DND-41 (cell line): Measurements from ENCODE around the gene TSSC4.

Experiments
- ATAC-seq: fragments of 200-7000 bp; cut with Tn5 transposase; 3 replicates; pipeline ENCODE4 v1.9.1; 2021; ENCODE audit warnings: low read depth; ENCODE audit not compliant: insufficient read depth
- DNase-seq: peaks from one replicate; pipeline ENCODE4 v3.0.0-alpha.2; 2020
- H2AFZ ChIP-seq: 2 replicates; pipeline ENCODE4 v1.6.0; 2012; ENCODE audit warnings: low read depth, low read length
- H3K27ac ChIP-seq: 2 replicates; pipeline ENCODE4 v1.5.1; 2012; ENCODE audit warnings: low read length, inconsistent platforms
- H3K27me3 ChIP-seq: fragments of 200-600 bp; sonication (generic); 2 replicates; pipeline ENCODE4 v1.6.0; 2012; ENCODE audit warnings: low read length, mild to moderate bottlenecking, inconsistent platforms; ENCODE audit not compliant: insufficient read depth, poor library complexity
- H3K36me3 ChIP-seq: 2 replicates; pipeline ENCODE4 v1.5.1; 2012; ENCODE audit warnings: low read length, inconsistent platforms; ENCODE audit not compliant: insufficient read depth
- H3K4me1 ChIP-seq: 2 replicates; pipeline ENCODE4 v1.5.1; 2012; ENCODE audit warnings: mild to moderate bottlenecking, low read length; ENCODE audit not compliant: insufficient read depth
- H3K4me2 ChIP-seq: 2 replicates; pipeline ENCODE4 v1.6.0; 2012; ENCODE audit warnings: mild to moderate bottlenecking, moderate library complexity, low read length, inconsistent platforms; ENCODE audit not compliant: insufficient read depth
- H3K4me3 ChIP-seq, 2 experiments: fragments of 200-600 bp in 1 of 2; shearing (Covaris generic) in 1 of 2; 2 replicates each; pipeline ENCODE4 v1.5.1; 2012 to 2016; ENCODE audit warnings: inconsistent platforms in 2 of 2, low read length in 2 of 2, mild to moderate bottlenecking in 2 of 2, low read depth in 1 of 2, moderate library complexity in 1 of 2
- H3K79me2 ChIP-seq: 2 replicates; pipeline ENCODE4 v1.6.0; 2012; ENCODE audit warnings: low read length, inconsistent platforms; ENCODE audit not compliant: insufficient read depth
- H3K9ac ChIP-seq: 2 replicates; pipeline ENCODE4 v1.6.0; 2012; ENCODE audit warnings: low read depth, mild to moderate bottlenecking, inconsistent platforms, low read length, moderate library complexity
- H3K9me3 ChIP-seq: 2 replicates; pipeline ENCODE4 v1.5.1; 2012; ENCODE audit warnings: low read length, moderate library complexity, mild to moderate bottlenecking, inconsistent platforms; ENCODE audit not compliant: insufficient read depth, severe bottlenecking
- H4K20me1 ChIP-seq: 2 replicates; pipeline ENCODE4 v1.6.0; 2012; ENCODE audit warnings: low read length; ENCODE audit not compliant: insufficient read depth
- EZH2 ChIP-seq: IDR thresholded peaks from 3 replicates; pipeline ENCODE4 v1.6.1; 2012; ENCODE audit warnings: borderline replicate concordance, low read depth, mild to moderate bottlenecking, moderate library complexity, low read length, inconsistent platforms; ENCODE audit not compliant: severe bottlenecking
- TF ChIP-seq, protein P1 (sequence below): IDR thresholded peaks from 2 replicates; pipeline ENCODE4 v1.5.1; 2012; ENCODE audit warnings: borderline replicate concordance, low read length, moderate library complexity, mild to moderate bottlenecking; ENCODE audit not compliant: poor library complexity, severe bottlenecking; ENCODE audit errors: extremely low read depth

The TSSC4 gene

GRCh38 chr11:2427721-2428321 lies 27.3 kb downstream of the TSSC4 start:
- no peaks in the 10 kb centered on the region for H4K20me1 ChIP-seq
- H3K79me2 ChIP-seq: no peaks in the 10 kb centered on the region
- TF ChIP-seq EZH2: no peak
- TF ChIP-seq, protein P1, sequence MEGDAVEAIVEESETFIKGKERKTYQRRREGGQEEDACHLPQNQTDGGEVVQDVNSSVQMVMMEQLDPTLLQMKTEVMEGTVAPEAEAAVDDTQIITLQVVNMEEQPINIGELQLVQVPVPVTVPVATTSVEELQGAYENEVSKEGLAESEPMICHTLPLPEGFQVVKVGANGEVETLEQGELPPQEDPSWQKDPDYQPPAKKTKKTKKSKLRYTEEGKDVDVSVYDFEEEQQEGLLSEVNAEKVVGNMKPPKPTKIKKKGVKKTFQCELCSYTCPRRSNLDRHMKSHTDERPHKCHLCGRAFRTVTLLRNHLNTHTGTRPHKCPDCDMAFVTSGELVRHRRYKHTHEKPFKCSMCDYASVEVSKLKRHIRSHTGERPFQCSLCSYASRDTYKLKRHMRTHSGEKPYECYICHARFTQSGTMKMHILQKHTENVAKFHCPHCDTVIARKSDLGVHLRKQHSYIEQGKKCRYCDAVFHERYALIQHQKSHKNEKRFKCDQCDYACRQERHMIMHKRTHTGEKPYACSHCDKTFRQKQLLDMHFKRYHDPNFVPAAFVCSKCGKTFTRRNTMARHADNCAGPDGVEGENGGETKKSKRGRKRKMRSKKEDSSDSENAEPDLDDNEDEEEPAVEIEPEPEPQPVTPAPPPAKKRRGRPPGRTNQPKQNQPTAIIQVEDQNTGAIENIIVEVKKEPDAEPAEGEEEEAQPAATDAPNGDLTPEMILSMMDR: no peak
- H3K4me1 ChIP-seq: no peaks in the 10 kb centered on the region
- no peak overlapping the region for H3K4me2 ChIP-seq
- no peaks in the 10 kb centered on the region for H3K36me3 ChIP-seq
- no peaks in the 10 kb centered on the region for H3K9me3 ChIP-seq
- H3K4me3 ChIP-seq: no peak overlapping the region
- no peaks in the 10 kb centered on the region for H3K27me3 ChIP-seq
- H3K27ac ChIP-seq: no peak overlapping the region
- DNase-seq: no peak
- no peak overlapping the region for H2AFZ ChIP-seq
- ATAC-seq: 0 out of 3 replicates have a peak, but pooled peaks have one; percentile 25
- no peak overlapping the region for H3K9ac ChIP-seq

- Histone ChIP-seq H3K9me3 (no peaks in the 10 kb centered on the region), H3K27me3 (no peaks in the 10 kb centered on the region), H2AFZ (no peak overlapping the region), H3K4me3 (no peak overlapping the region), H3K9ac (no peak overlapping the region), H3K79me2 (no peaks in the 10 kb centered on the region), H3K36me3 (no peaks in the 10 kb centered on the region), H3K4me2 (no peak overlapping the region), H3K27ac (no peak overlapping the region), H3K4me1 (no peaks in the 10 kb centered on the region), H4K20me1 (no peaks in the 10 kb centered on the region)
- ATAC-seq (peak; percentile 92), DNase-seq (peak; percentile 74)
- TF ChIP-seq EZH2: no peak
- TF ChIP-seq, protein P1: peak; percentile 89
Observed at GRCh38 chr11:2428322-2428795, 27.8 kb downstream of the TSSC4 start.

- no peak for DNase-seq
- no peaks in the 10 kb centered on the region for H3K36me3 ChIP-seq
- H3K4me1 ChIP-seq: no peaks in the 10 kb centered on the region
- H3K4me2 ChIP-seq: no peak overlapping the region
- no peak overlapping the region for H2AFZ ChIP-seq
- H3K9ac ChIP-seq: no peak overlapping the region
- no peak for ATAC-seq
- H3K79me2 ChIP-seq: no peaks in the 10 kb centered on the region
- TF ChIP-seq, protein P1: no peak
- TF ChIP-seq EZH2: no peak
- no peaks in the 10 kb centered on the region; the same call in 1 of the 2 replicates for H4K20me1 ChIP-seq
- no peak overlapping the region for H3K27ac ChIP-seq
- H3K4me3 ChIP-seq: no peak overlapping the region
- no peaks in the 10 kb centered on the region for H3K9me3 ChIP-seq
- H3K27me3 ChIP-seq: no peaks in the 10 kb centered on the region
Observed at GRCh38 chr11:2431395-2431794, 30.8 kb downstream of the TSSC4 start.

DNA sequence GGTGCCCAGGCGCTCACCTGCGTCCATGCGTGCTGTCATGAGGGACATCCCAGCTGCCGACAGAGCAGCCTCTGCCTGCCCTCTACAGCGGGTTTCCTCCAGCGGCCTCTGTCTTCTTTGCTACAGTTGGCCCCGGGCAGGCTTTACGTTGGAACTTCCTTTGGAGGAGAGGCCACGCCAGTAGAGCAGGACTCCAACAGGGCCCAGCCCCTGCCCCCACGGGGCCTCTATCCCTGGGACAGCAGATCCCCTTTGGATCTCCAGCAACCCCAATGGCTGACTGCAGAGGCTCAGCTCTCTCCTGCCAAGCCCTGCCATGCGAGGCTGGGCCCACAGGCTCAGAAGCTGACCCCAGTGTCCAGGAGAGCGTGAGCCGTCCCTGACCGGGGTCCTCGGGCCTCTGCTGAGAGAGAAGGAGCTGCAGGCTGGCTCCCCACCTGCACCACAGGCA lies 31.6 kb downstream of the TSSC4 start:
- DNase-seq (no peak), ATAC-seq (no peak)
- Histone ChIP-seq H3K9ac (no peak overlapping the region), H3K27ac (no peak overlapping the region), H3K9me3 (no peaks in the 10 kb centered on the region), H3K79me2 (no peaks in the 10 kb centered on the region), H3K4me3 (no peak overlapping the region), H3K4me1 (no peaks in the 10 kb centered on the region), H3K36me3 (no peaks in the 10 kb centered on the region), H3K4me2 (no peak overlapping the region), H4K20me1 (no peaks in the 10 kb centered on the region; the same call in 1 of the 2 replicates), H2AFZ (no peak overlapping the region), H3K27me3 (no peaks in the 10 kb centered on the region)
- TF ChIP-seq, protein P1: no peak
